Left renal pelvis (tissue), 4 donors: ENCODE results near the gene SLC38A3. TPM values are rescaled to one million over a fixed set of nuclear protein-coding genes. Genes with fewer than 3 reads are reported as not detected.
"Not testable (repeated sequence)": the region's sequence is repeated elsewhere in the genome, so short reads cannot be mapped to it uniquely, and the experiment has no call there.

Experiments used
- DNase-seq, 4 donors: peaks; one replicate each; pipeline ENCODE4 v3.0.0-alpha.2; 2013; ENCODE audit warnings: low read depth in 4 of 4, low spot score in 3 of 4
- polyA plus RNA-seq, 4 donors: library from polyadenylated mRNA; unstranded; fragments of 120-200 nt; gene quantifications; one replicate each; pipeline ENCODE4 v1.2.1, GENCODE V29; 2013; ENCODE audit not compliant: insufficient read length in 4 of 4

SLC38A3 gene
- polyA plus RNA-seq, 4 donors, result 3.2 to 7.1 (median 6.1) TPM

DNA sequence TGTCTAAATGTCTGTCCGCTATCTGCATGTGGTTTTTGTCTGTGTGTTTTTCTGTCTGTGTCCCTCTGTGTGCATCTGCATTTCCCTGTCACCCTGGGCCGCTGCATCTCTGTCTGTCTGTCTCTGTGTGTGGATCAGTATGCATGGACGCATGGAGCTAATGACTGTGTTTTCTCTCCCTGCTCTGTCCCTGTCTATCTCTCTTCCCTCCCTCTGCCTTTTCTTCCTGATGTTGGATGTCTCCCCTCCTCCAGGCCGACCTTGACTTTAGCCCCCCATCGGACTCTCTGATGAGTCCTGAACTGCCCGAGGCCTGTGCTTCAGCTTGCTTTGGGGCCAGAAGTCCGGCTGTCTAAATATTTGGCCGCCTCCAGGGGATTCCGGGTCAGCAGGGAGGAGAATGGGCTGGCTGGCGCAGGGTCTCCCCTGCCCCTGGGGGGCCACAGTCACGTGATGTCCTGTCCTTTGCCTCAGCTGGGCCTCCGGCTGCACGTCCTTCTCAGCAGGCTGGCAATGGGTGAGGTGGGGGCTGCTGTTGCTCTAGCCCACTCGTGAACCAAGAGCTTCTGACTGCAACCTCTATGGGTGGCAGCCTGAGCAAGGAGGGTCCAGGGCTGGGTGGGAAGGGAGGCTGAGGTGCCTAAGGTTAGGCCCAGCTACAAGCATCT, 3.7 kb downstream of the SLC38A3 start:
- DNase-seq, result no peak

DNA sequence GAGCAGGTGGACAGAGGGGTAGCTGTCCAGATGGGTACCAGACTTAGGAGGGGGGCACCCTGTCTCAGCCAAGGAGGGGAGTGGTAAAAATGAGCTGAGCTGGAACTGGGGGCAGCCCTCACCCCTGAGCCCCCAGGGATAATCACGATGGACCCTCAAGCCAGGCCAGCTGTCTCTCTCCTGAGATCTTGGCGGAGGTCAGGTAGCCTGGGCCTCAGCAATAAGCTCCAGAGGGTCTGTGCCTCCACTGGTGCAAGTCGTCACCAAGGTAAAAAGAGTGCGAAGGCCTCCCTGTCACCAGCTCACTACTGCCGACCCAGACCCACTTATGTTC, 5.1 kb downstream of the SLC38A3 start:
- no peak for DNase-seq

DNA sequence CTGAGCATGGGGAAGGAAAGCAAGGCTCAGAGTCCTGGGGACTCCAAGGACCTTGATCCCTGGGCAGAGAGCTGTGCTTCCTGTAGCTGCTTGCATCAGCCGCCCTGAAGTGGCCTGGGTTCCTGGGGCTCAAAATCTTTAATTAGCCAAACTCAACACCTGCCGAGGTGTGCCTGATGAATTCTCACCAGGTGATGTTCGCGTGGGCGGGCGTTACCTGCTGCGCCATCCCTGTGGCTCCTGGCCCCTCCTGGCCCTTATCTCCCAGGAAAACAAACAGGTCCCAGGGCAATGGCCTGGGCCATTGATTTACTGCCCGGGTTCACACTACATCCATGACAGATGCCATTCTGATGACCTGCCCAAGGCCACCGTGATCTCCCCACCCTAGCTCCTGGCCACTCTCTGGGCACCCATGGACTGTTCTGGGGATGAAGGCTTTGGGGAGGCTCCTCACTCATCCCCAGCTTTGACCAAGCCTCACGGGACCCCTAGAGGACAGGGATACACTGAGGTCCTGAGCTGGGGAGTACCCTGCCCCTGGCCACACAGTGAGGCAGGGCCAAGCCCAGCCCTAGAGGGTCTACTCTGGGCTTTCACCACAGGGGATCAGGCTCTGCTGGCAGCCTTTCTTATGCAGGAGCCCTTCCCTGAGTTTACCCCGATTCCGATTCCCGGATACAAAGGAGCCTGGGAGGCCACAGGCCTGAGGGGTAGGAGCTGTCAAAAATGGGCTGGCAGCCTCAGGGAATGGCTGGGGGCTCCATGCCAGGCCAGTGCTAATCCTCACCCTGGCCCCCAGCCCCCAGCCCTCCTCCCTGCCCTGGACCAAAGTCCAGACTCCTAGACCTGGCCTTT, 5.7 kb downstream of the SLC38A3 start:
- DNase-seq, result no peak

DNA sequence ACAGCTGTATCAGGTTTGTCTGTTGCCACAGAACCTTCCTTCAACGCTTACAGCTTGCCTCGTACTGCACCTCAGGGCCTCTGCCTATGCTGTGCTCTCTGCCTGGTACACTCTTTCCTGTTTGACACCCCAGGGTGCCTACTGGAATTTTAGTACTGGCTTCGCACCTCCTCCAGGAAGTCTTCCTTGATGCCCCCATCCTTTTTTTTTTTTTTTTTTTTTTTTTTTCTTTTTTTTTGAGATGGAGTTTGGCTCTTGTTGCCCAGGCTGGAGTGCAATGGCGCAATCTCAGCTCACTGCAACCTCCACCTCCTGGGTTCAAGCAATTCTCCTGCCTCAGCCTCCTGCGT, 6.3 kb downstream of the SLC38A3 start:
- DNase-seq, result not testable (repeated sequence)

GRCh38 chr3:50211930-50212329, 6.9 kb downstream of the SLC38A3 start:
- no peak for DNase-seq

GRCh38 chr3:50212502-50212901, 7.4 kb downstream of the SLC38A3 start:
- DNase-seq, result no peak

DNA sequence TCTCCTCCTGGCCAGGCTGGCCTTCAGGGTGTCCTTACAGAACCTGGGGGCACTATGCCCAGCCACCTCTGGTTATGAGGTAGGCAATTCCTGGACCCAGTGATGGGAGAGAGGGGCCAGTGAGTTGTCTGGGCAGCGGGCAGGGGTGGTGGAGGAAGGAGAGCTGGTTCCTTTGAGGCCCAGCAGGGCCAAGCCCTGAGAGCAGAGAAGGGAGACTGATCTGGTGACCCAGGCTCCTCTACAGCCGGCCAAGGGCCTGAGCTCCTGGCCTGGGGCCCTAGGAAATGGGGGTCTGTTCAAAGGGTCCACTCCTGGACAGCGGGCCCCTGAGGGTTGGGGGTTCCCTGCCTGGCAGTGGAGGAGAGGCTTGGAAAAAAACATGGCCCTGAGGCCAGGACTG, 7.9 kb downstream of the SLC38A3 start:
- DNase-seq, result no peak

- DNase-seq, result no peak
Measured at GRCh38 chr3:50213373-50213772, 8.3 kb downstream of the SLC38A3 start.

- no peak for DNase-seq
Measured at GRCh38 chr3:50214824-50215223, 9.8 kb downstream of the SLC38A3 start.

- DNase-seq, result no peak
Measured at GRCh38 chr3:50215529-50215928, 10.5 kb downstream of the SLC38A3 start.

DNA sequence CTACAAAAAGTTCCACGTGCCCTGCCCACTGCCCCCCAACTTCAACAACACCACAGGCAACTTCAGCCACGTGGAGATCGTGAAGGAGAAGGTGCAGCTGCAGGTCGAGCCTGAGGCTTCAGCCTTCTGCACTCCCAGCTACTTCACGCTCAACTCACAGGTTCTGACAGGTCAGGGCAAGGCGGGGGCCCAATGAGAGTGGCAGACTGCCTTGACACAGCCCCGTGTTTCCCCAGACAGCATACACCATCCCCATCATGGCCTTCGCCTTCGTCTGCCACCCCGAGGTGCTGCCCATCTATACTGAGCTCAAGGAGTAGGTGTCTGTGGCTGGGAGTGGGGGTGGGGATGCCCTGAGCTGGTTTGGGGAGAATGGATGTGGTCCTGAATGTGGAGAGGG, 12.6 kb downstream of the SLC38A3 start:
- DNase-seq, result no peak

DNA sequence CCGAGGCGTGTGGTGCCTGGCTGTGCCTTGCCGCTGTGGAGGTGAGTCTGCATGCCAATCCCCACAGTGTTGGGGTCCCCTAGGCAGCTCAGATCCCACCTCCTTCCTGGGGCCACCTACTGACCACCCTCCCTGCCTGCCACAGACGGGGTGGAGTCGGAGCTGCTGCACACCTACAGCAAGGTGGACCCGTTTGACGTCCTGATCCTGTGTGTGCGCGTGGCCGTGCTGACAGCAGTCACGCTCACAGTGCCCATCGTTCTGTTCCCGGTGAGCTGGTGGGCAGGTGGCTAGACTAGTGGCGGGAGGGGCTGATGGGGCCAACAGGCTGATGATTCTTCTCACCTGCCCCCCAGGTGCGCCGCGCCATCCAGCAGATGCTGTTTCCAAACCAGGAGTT, 13.4 kb downstream of the SLC38A3 start:
- DNase-seq, result no peak

DNA sequence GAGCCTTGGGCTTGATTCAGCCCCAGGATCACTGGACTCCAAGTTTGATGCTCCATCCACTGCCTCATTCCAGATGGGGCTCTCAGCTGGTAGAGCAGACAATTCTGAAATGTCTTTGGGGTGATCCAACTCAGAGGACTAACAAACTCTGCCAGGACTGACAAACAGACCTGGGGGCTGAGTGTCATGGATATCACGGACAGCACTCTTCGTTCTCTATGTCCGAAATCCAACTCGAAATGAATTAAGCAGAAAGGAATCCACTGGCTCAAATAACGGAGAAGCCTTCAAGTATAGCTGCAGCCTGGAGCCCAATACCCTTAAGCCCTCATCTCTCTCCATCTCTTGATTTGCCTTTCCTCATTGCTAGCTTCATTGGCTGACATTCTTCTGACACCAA, 14.2 kb downstream of the SLC38A3 start:
- DNase-seq, result no peak

GRCh38 chr3:50220109-50220508, 15.0 kb downstream of the SLC38A3 start:
- no peak for DNase-seq

- no peak for DNase-seq
Measured at GRCh38 chr3:50221051-50221410, 16.0 kb downstream of the SLC38A3 start.

- DNase-seq, result no peak
Measured at GRCh38 chr3:50221411-50222168, 16.5 kb downstream of the SLC38A3 start.

DNA sequence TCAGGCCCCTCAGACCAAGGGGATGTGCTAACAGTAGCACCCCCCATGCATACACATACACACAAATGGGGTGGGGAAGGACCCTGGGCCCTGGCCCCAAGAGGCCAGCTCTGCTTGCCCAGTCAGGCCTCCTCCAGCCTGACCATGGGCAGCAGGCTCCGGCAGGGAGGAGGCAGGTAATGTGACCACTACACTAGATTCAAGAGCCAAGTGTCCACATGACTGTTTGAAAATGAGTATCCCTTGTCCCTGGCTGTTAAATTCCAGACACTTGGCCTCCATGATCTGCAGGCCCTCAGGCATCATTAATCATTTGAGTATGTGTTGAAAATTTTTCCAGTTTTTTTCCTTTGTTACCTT, 17.1 kb downstream of the SLC38A3 start:
- DNase-seq, result no peak

GRCh38 chr3:50224639-50225038, 19.6 kb downstream of the SLC38A3 start:
- no peak for DNase-seq

GRCh38 chr3:50226888-50227389, 21.9 kb downstream of the SLC38A3 start:
- DNase-seq, result no peak

- DNase-seq, result peak in 3 of 4 donors; percentile 90 to 91 (median 91)
Measured at GRCh38 chr3:50227390-50228183, 22.5 kb downstream of the SLC38A3 start.
